Esophagus muscularis mucosa (tissue), 3 donors: Measurements from ENCODE around the gene RPL21.

ENCODE experiments used
- CTCF ChIP-seq, 3 experiments: fragments of 200-600 bp in 2 of 3; fragments of 450-650 bp in 1 of 3; sonication (generic) in 2 of 3; IDR thresholded peaks; one replicate each; pipeline ENCODE4 v1.5.1; 2017 to 2019; ENCODE audit warnings: antibody characterized with exemption in 3 of 3, mild to moderate bottlenecking in 2 of 3, moderate library complexity in 1 of 3
- POLR2A ChIP-seq: fragments of 450-650 bp; IDR thresholded peaks from one replicate; pipeline ENCODE4 v1.6.1; 2017; ENCODE audit warnings: antibody characterized with exemption, moderate library complexity, mild to moderate bottlenecking, low read depth

- TF ChIP-seq POLR2A (no peak), CTCF (IDR thresholded peaks at IDR 0.05) (no peak)
Measured at GRCh38 chr13:27201661-27202060, 49.7 kb upstream of the RPL21 start.
